ENCODE measurements around the gene NPPC.
A peak's percentile ranks its signal among the peaks of the same experiment; 100 is the strongest.

Gene NPPC

DNA sequence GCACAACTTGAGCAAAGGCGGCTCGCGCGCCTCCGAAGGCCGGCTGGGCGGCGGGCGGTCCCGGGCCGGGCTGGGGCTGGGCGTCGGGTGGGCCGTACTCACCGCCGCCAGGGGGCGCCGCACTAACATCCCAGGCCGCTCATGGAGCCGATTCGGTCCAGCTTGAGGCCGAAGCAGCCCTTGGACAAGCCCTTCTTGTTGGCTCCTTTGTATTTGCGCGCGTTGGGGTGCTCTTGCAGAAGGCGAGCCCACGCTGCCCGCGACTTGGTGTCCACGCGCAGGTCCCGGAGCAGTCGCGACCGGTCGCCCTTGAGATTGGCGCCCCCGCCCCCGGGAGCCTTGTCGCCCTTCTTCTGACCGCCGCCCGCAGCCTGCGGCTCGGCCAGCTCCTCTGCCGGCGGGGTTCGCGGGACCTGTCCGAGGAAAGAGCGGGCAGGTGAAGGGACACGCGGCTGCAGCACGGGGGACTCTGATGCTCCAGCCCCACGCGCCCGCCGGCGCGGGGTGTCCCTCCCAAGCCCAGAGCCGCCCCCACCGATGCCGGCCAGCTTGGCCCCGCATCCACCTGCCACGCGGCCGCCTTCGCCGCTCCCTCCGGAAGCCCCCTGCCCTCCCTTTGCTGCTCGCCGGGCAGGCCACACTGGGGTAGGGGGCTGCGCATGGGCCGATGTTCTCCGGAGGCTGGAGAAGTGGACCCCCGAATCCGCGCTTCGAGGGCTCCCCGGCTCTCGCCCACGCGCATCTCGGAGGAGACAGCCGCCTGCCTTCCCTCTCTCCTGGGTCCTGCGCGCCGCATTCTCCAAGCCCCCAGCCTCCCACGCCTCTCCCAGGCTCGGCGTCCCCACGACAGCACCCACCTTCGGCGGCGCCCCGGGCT lies 655 bp downstream of the NPPC start:
- Histone ChIP-seq H3K27ac (no peak overlapping the region), H3K36me3 (no peaks in the 10 kb centered on the region), H3K9me3 (ENCODE audit: severe bottlenecking) (no peaks in the 10 kb centered on the region), H3K4me3 (ENCODE audit: low read depth, low read length) (peak overlapping the region; percentile 49), H3K27me3 (ENCODE audit: insufficient read depth, low read depth, severe bottlenecking) (peaks cover 20% of the 10 kb centered on the region)
- TF ChIP-seq, protein P1, sequence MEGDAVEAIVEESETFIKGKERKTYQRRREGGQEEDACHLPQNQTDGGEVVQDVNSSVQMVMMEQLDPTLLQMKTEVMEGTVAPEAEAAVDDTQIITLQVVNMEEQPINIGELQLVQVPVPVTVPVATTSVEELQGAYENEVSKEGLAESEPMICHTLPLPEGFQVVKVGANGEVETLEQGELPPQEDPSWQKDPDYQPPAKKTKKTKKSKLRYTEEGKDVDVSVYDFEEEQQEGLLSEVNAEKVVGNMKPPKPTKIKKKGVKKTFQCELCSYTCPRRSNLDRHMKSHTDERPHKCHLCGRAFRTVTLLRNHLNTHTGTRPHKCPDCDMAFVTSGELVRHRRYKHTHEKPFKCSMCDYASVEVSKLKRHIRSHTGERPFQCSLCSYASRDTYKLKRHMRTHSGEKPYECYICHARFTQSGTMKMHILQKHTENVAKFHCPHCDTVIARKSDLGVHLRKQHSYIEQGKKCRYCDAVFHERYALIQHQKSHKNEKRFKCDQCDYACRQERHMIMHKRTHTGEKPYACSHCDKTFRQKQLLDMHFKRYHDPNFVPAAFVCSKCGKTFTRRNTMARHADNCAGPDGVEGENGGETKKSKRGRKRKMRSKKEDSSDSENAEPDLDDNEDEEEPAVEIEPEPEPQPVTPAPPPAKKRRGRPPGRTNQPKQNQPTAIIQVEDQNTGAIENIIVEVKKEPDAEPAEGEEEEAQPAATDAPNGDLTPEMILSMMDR (IDR thresholded peaks at IDR 0.05; ENCODE audit: low read depth, low read length): peak; percentile 86
- peak; percentile 82 for DNase-seq

DNA sequence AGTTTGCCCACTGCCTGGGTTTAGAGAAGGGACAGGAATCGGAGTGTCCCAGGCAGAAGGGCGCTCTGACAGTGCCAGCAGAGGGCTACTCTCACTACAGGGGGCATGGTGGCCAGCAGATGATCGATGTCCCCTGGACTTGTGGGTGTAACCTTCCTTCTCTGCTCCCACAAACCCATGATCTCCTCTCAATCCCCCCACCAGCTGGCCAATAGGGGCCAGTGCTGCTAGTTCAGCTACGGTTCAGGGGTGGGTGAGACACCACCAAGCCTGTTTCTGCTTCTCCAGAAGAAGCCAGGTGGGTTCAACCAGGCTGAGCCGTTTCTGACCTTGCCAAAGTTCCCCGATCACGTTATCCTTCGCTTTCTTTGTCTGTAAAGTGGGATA lies 1.3 kb downstream of the NPPC start:
- no peak overlapping the region for H3K27ac ChIP-seq
- peaks cover 20% of the 10 kb centered on the region for H3K27me3 ChIP-seq (ENCODE audit: insufficient read depth, low read depth, severe bottlenecking)
- peak overlapping the region; percentile 49; the same call in 1 of the 2 replicates for H3K4me3 ChIP-seq (ENCODE audit: low read depth, low read length)
- H3K9me3 ChIP-seq (ENCODE audit: severe bottlenecking): no peaks in the 10 kb centered on the region
- H3K36me3 ChIP-seq: no peaks in the 10 kb centered on the region
- peak; percentile 23 for DNase-seq
- TF ChIP-seq, protein P1 (IDR thresholded peaks at IDR 0.05; ENCODE audit: low read depth, low read length): no peak

DNA sequence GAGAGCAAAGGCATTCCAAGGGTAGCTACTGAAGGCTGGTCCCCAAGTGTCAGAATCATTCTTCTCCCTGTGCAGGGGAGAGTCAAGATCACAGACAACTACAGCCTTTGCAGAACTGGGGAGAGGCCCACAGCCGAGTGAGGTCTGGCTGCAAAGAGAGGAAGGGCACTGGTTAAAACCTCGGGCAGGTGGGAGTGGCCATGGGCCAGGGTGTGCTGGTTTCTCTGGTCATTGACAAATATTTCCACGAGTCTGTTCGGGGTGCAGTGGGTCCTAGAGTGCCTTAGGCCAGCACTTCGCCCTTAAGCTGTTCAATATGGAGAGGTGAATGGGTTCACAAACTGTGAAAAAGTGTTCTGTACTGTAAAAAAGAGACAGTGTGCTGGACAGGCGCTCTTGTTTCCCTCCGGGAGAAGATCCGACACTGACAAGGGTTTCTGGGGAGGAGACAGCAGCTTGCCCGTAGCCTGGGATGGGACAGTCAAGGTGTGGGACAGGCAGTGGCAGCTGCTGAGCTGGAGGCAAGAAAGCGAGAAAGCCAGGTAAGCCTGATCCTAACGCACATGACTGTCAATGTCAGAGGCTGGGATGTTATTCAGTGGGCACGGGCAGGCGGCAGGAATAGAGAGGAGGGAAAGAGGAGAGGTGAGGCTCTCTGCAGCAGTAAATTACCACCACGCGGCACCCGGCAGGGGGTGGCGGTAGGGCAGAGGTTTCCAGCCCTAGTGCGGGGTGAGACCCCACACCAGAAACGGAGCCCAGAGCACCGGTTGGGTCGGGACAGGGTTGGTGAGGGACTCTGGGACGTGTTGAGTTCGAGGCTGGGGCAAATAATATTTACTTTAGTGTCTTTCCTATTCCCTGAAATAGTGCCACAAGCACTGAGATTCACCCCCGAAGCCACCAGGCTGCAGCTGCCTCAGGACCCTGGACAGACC lies 2.0 kb downstream of the NPPC start:
- Histone ChIP-seq H3K9me3 (ENCODE audit: severe bottlenecking) (no peaks in the 10 kb centered on the region), H3K27ac (no peak overlapping the region), H3K4me3 (ENCODE audit: low read depth, low read length) (no peak overlapping the region), H3K27me3 (ENCODE audit: insufficient read depth, low read depth, severe bottlenecking) (peaks cover 20% of the 10 kb centered on the region), H3K36me3 (no peaks in the 10 kb centered on the region)
- DNase-seq: no peak
- TF ChIP-seq, protein P1 (IDR thresholded peaks at IDR 0.05; ENCODE audit: low read depth, low read length): no peak

DNA sequence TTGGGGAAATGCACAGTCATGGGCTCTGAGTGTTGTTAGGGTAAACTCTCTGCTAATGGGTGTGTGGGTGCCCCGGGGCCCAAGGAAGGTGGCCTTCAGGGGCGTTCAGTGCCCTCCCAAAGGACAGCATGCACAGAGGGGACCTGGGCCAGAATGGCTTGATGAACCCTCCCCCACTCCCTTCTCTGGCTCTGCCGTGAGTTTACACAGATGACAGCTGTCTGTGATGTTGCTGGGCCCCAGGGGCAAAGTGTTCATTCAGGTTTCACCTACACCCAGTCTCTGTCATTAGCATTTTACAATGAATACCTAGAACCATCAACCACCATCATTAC lies 3.2 kb downstream of the NPPC start:
- peaks cover 19% of the 10 kb centered on the region for H3K27me3 ChIP-seq (ENCODE audit: insufficient read depth, low read depth, severe bottlenecking)
- TF ChIP-seq, protein P1 (IDR thresholded peaks at IDR 0.05; ENCODE audit: low read depth, low read length): no peak
- H3K36me3 ChIP-seq: no peaks in the 10 kb centered on the region
- no peak overlapping the region for H3K27ac ChIP-seq
- no peak for DNase-seq
- no peak overlapping the region for H3K4me3 ChIP-seq (ENCODE audit: low read depth, low read length)
- H3K9me3 ChIP-seq (ENCODE audit: severe bottlenecking): no peaks in the 10 kb centered on the region

DNA sequence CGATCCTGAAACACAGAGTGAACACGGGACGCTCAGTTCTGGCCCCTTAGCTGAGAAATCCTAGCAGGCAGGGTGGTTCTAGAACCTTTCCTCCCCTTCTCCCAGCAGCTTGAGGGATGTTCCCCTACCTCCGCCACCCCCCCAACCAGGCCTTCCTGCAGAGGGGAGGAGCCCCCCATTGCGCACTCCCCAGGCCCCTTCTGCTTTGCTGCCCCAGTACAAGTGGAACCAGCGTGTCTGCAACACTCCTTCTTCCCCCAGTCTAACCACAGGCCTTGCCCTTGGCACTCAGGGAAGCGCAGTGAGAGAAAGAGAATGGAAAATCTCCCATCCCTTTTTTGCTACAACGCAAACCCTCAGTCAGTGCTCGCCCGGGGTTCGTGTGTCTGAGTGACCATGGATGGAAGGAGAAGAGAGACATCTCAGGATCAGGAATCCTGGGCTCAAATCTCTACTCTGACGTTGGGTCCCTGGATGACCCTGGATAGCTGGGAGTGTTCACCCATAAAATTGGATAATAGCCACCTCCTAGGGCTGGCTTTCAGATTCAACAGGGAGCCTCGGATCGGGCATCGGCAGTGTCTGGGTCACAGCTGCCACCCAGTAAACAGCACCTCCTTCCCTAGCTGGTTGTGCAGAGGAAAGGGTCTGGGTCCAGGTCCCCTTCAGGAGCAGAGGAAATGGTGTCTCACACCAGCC lies 3.7 kb downstream of the NPPC start:
- TF ChIP-seq, protein P1 (IDR thresholded peaks at IDR 0.05; ENCODE audit: low read depth, low read length): no peak
- Histone ChIP-seq H3K9me3 (ENCODE audit: severe bottlenecking) (no peaks in the 10 kb centered on the region), H3K27me3 (ENCODE audit: insufficient read depth, low read depth, severe bottlenecking) (peaks cover 14% of the 10 kb centered on the region), H3K4me3 (ENCODE audit: low read depth, low read length) (no peak overlapping the region), H3K36me3 (no peaks in the 10 kb centered on the region), H3K27ac (no peak overlapping the region)
- DNase-seq: no peak
